H9 (cell line): Measurements from ENCODE around the gene HOMER3. TPM values are rescaled to one million over a fixed set of nuclear protein-coding genes. Genes with fewer than 3 reads are reported as not detected.

Experiments used
- DNase-seq: peaks from one replicate; pipeline ENCODE4 v3.0.0-alpha.2; 2017
- H2AFZ ChIP-seq: one replicate; pipeline ENCODE4 v1.6.1; 2013; ENCODE audit warnings: mild to moderate bottlenecking, low read length, control low read depth, moderate library complexity
- H2AK5ac ChIP-seq: 2 replicates; pipeline ENCODE4 v1.6.1; 2013; ENCODE audit warnings: low read length, control low read depth, mixed read lengths; ENCODE audit not compliant: insufficient read length
- H2BK120ac ChIP-seq: one replicate; pipeline ENCODE4 v1.6.1; 2013; ENCODE audit warnings: low read depth, mild to moderate bottlenecking, low read length, control low read depth, inconsistent platforms; ENCODE audit not compliant: poor library complexity, severe bottlenecking
- H2BK12ac ChIP-seq: 2 replicates; pipeline ENCODE4 v1.6.1; 2013; ENCODE audit warnings: low read length, control low read depth, mixed read lengths, low read depth; ENCODE audit not compliant: insufficient read length
- H2BK15ac ChIP-seq: 2 replicates; pipeline ENCODE4 v1.6.1; 2013; ENCODE audit warnings: low read depth, low read length, control low read depth
- H2BK20ac ChIP-seq: one replicate; pipeline ENCODE4 v1.6.1; 2013; ENCODE audit warnings: low read depth, mild to moderate bottlenecking, low read length, control low read depth, inconsistent platforms; ENCODE audit not compliant: poor library complexity, severe bottlenecking
- H2BK5ac ChIP-seq: 2 replicates; pipeline ENCODE4 v1.6.1; 2013; ENCODE audit warnings: low read length, control low read depth, mixed read lengths; ENCODE audit not compliant: insufficient read length
- H3K14ac ChIP-seq: 2 replicates; pipeline ENCODE4 v1.6.1; 2013; ENCODE audit warnings: low read length, control low read depth; ENCODE audit not compliant: insufficient read depth
- H3K18ac ChIP-seq: 2 replicates; pipeline ENCODE4 v1.6.1; 2013; ENCODE audit warnings: low read depth, mild to moderate bottlenecking, mixed read lengths, low read length, control low read depth; ENCODE audit not compliant: insufficient read length
- H3K23ac ChIP-seq: 2 replicates; pipeline ENCODE4 v1.6.1; 2013; ENCODE audit warnings: low read length, control low read depth, mixed read lengths, low read depth; ENCODE audit not compliant: insufficient read length
- H3K23me2 ChIP-seq: 2 replicates; pipeline ENCODE4 v1.6.1; 2013; ENCODE audit warnings: low read depth, mild to moderate bottlenecking, mixed read lengths, low read length, control low read depth; ENCODE audit not compliant: insufficient read length, poor library complexity, severe bottlenecking
- H3K27ac ChIP-seq: 2 replicates; pipeline ENCODE4 v1.5.1; 2013; ENCODE audit warnings: low read length, control low read depth, mixed read lengths, low read depth; ENCODE audit not compliant: insufficient read length
- H3K27me3 ChIP-seq: 2 replicates; pipeline ENCODE4 v1.6.1; 2013; ENCODE audit warnings: low read length, control low read depth, inconsistent platforms; ENCODE audit not compliant: insufficient read depth
- H3K4ac ChIP-seq: 2 replicates; pipeline ENCODE4 v1.6.1; 2013; ENCODE audit warnings: low read depth, mild to moderate bottlenecking, control low read depth, inconsistent platforms, low read length, moderate library complexity
- H3K4me1 ChIP-seq: 2 replicates; pipeline ENCODE4 v1.6.1; 2013; ENCODE audit warnings: low read length, control low read depth, inconsistent platforms; ENCODE audit not compliant: insufficient read depth
- H3K4me2 ChIP-seq: 2 replicates; pipeline ENCODE4 v1.6.1; 2013; ENCODE audit warnings: low read length, control low read depth, mixed read lengths; ENCODE audit not compliant: insufficient read length, insufficient read depth
- H3K56ac ChIP-seq: 2 replicates; pipeline ENCODE4 v1.6.1; 2013; ENCODE audit warnings: low read depth, mild to moderate bottlenecking, mixed read lengths, low read length, control low read depth; ENCODE audit not compliant: insufficient read length
- H3K79me1 ChIP-seq: 2 replicates; pipeline ENCODE4 v1.6.1; 2013; ENCODE audit warnings: low read depth, mild to moderate bottlenecking, moderate library complexity, low read length, control low read depth, inconsistent platforms; ENCODE audit not compliant: insufficient read depth, poor library complexity, severe bottlenecking
- H3K79me2 ChIP-seq: 2 replicates; pipeline ENCODE4 v1.6.1; 2013; ENCODE audit warnings: low read length, control low read depth, inconsistent platforms; ENCODE audit not compliant: insufficient read depth
- H3K9ac ChIP-seq: 2 replicates; pipeline ENCODE4 v1.6.1; 2013; ENCODE audit warnings: low read length, control low read depth, mixed read lengths; ENCODE audit not compliant: insufficient read length; ENCODE audit errors: extremely low read depth
- H3K9me3 ChIP-seq: one replicate; pipeline ENCODE4 v1.6.1; 2013; ENCODE audit warnings: low read depth, low read length, inconsistent platforms; ENCODE audit not compliant: control insufficient read depth
- H3T11ph ChIP-seq: one replicate; pipeline ENCODE4 v1.6.1; 2013; ENCODE audit warnings: mild to moderate bottlenecking, low read length, control low read depth, inconsistent platforms
- H4K20me1 ChIP-seq: one replicate; pipeline ENCODE4 v1.6.1; 2013; ENCODE audit not compliant: control insufficient read depth, insufficient read length, insufficient read depth
- H4K5ac ChIP-seq: 2 replicates; pipeline ENCODE4 v1.6.1; 2013; ENCODE audit warnings: low read depth, mild to moderate bottlenecking, mixed read lengths, low read length, control low read depth; ENCODE audit not compliant: insufficient read length
- H4K8ac ChIP-seq: replicated peaks from 2 replicates; pipeline ENCODE4 v1.6.1; 2013; ENCODE audit warnings: low read length, control low read depth, mixed read lengths, low read depth; ENCODE audit not compliant: insufficient read length
- H4K91ac ChIP-seq: 2 replicates; pipeline ENCODE4 v1.6.1; 2013; ENCODE audit warnings: low read depth, mild to moderate bottlenecking, moderate library complexity, mixed read lengths, low read length, control low read depth; ENCODE audit not compliant: insufficient read length
- H3K27ac Mint-ChIP-seq, 3 experiments: 2 replicates in 2 of 3; 3 replicates in 1 of 3; pipeline ENCODE4 v1.8.0; 2020 to 2021; ENCODE audit warnings: mixed read lengths in 3 of 3, mild to moderate bottlenecking in 1 of 3, moderate library complexity in 1 of 3
- H3K27me3 Mint-ChIP-seq: 2 replicates; pipeline ENCODE4 v1.8.0; 2021; ENCODE audit warnings: low read depth, mild to moderate bottlenecking, moderate library complexity, mixed read lengths
- H3K36me3 Mint-ChIP-seq, 3 experiments: 2 replicates in 2 of 3; 3 replicates in 1 of 3; pipeline ENCODE4 v1.8.0; 2020 to 2021; ENCODE audit warnings: low read depth in 3 of 3, mixed read lengths in 3 of 3; ENCODE audit not compliant: insufficient read depth in 1 of 3
- H3K4me1 Mint-ChIP-seq, 2 experiments: 2 replicates each; pipeline ENCODE4 v1.8.0; 2020; ENCODE audit warnings: mixed read lengths in 2 of 2
- H3K4me3 Mint-ChIP-seq, 2 experiments: 2 replicates in 1 of 2; 3 replicates in 1 of 2; pipeline ENCODE4 v1.8.0; 2020 to 2021; ENCODE audit warnings: mild to moderate bottlenecking in 2 of 2, mixed read lengths in 2 of 2, moderate library complexity in 1 of 2
- H3K9me3 Mint-ChIP-seq, 2 experiments: 2 replicates in 1 of 2; 3 replicates in 1 of 2; pipeline ENCODE4 v1.8.0; 2020; ENCODE audit warnings: mild to moderate bottlenecking in 2 of 2, mixed read lengths in 2 of 2, moderate library complexity in 1 of 2
- CTCF ChIP-seq: fragments of 200-600 bp; sonication (generic); conservative IDR thresholded peaks from 3 replicates; pipeline ENCODE4 v1.8.0; 2021; ENCODE audit warnings: antibody characterized with exemption, mild to moderate bottlenecking
- WGBS: extraction: QIAGEN DNeasy Blood & Tissue Kit; methylation state at CpG from one replicate; pipeline ENCODE4 v1.1.7; 2013; ENCODE audit warnings: missing lambda C conversion rate, low lambda C conversion rate, mixed read lengths; ENCODE audit not compliant: insufficient read length; ENCODE audit errors: extremely low coverage; 5-methylcytosine and 5-hydroxymethylcytosine counted together
- total RNA-seq: library from RNA; stranded (reverse); gene quantifications from 2 replicates; pipeline ENCODE4 v1.2.1, GENCODE V29; 2021

HOMER3 gene
- total RNA-seq, 1 experiment from 2014 or later, result 20.2 TPM

- TF ChIP-seq CTCF, result no peak
These were observed 2.4 kb upstream of the HOMER3 start for GRCh38 chr19:18943465-18943864.

More at GRCh38 chr19:18943465-18943864, 2.4 kb upstream of the HOMER3 start:
- H3K36me3 Mint-ChIP-seq, result peaks cover 0 to 6% (median 4%) of the 10 kb centered on the region in 3 experiments; a peak in 5 of 7 replicates
- no CpG with 5 or more reads among the region's 4 CpGs for WGBS
- Histone ChIP-seq H3K27me3 (no peaks in the 10 kb centered on the region), H2BK12ac (no peak overlapping the region), H2BK120ac (no peak overlapping the region), H3K4me1 (no peaks in the 10 kb centered on the region), H2AK5ac (no peak overlapping the region), H2BK5ac (no peak overlapping the region), H3K27ac (no peak overlapping the region), H2BK15ac (no peak overlapping the region), H4K8ac (no peak overlapping the region), H3K79me2 (no peaks in the 10 kb centered on the region), H3K56ac (no peak overlapping the region), H3K14ac (no peak overlapping the region), H4K20me1 (no peaks in the 10 kb centered on the region), H3K9me3 (no peaks in the 10 kb centered on the region), H3K18ac (no peak overlapping the region), H3K23ac (no peak overlapping the region), H2BK20ac (no peak overlapping the region), H3T11ph (no peak overlapping the region), H3K4me2 (no peak overlapping the region), H2AFZ (no peak overlapping the region), H3K79me1 (no peaks in the 10 kb centered on the region), H3K4ac (no peak overlapping the region), H4K91ac (no peak overlapping the region), H3K9ac (no peak overlapping the region), H3K23me2 (peaks cover 7% of the 10 kb centered on the region), H4K5ac (no peak overlapping the region)
- peaks cover 54% of the 10 kb centered on the region for H3K27me3 Mint-ChIP-seq
- H3K4me1 Mint-ChIP-seq, result peaks cover 11 to 29% of the 10 kb centered on the region in 2 experiments
- H3K27ac Mint-ChIP-seq, result no peak overlapping the region
- peaks cover 0 to 2% of the 10 kb centered on the region in 2 experiments; a peak in 1 of 5 replicates for H3K9me3 Mint-ChIP-seq
- DNase-seq, result no peak
- H3K4me3 Mint-ChIP-seq, result no peak overlapping the region
